NCI-H2196 treated with DMSO at 0.1 percent for 48 hours (cell line): ENCODE data around the gene SNX9.

ENCODE experiments used
- DNase-seq: peaks from one replicate; lab custom pipeline; 2025; ENCODE audit not compliant: unreplicated experiment; lab: John Stamatoyannopoulos, UW

The SNX9 gene

GRCh38 chr6:157989541-157990289 lies 166.7 kb downstream of the SNX9 start:
- peak; percentile 52 for DNase-seq

GRCh38 chr6:157990321-157991066 lies 167.4 kb downstream of the SNX9 start:
- no peak for DNase-seq

- DNase-seq = no peak
Observed at GRCh38 chr6:157991067-157991432, 168.0 kb downstream of the SNX9 start.

- no peak for DNase-seq
Observed at GRCh38 chr6:157993076-157993475, 170.0 kb downstream of the SNX9 start.

GRCh38 chr6:157994125-157994795 lies 171.2 kb downstream of the SNX9 start:
- no peak for DNase-seq
